HG03097 (cell line): ENCODE measurements around the gene TP63.

Source experiments
- ATAC-seq: cut with Tn5 transposase; IDR thresholded peaks from one replicate; pipeline ENCODE4 v1.9.1; 2021; ENCODE audit not compliant: unreplicated experiment, low FRiP score

Gene TP63

DNA sequence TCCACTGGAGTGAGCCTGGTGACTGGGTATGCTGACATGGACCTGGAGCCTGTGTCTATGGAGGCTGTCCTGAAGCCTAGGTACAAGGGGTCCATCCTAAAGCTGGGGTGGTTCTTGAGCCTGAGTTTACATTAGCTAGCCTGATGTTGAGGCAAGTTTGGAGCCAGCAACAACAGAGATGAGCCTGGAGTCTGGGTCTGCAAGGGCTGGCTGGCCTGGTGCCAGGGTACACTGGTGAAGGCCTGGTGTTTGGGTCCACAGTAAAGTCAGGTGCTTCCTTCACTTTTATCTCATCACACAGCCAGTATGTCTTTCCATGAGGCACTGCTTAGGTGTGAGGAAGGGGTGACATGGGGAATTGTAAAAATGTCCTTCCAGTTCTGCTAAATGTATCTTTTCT lies 49.5 kb downstream of the TP63 start:
- no peak for ATAC-seq

DNA sequence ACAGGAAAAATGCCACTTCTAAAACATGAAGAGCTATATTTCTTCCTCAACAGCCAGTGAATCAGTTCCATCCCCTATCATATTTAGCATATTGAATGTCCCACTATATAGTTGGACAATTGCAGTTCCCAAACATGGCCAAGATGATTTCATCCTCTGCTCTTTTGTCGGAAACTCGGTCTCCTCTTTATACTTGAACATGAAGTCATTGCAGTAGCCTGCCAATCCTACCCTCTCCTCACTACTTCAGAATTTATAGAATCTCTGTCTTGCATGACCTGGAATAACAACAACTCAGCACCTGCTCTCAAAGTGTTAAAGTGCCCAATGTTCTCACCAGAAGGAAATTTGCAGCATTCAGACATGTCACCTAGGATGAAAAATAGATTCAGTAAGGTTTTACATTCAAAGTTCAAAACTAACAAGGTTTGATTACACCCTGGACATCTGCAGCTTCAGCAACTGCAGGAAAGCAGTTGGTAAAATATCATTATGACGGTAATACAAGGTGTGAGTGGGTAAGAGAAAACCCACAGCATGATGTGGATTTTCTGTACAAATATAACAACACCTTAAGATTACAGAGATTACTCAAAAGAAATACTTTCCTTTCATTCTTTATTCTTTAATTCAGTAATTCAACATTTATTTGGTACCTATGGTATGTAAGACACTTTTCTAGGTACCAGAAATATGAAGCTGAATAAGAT lies 52.5 kb downstream of the TP63 start:
- no peak for ATAC-seq

DNA sequence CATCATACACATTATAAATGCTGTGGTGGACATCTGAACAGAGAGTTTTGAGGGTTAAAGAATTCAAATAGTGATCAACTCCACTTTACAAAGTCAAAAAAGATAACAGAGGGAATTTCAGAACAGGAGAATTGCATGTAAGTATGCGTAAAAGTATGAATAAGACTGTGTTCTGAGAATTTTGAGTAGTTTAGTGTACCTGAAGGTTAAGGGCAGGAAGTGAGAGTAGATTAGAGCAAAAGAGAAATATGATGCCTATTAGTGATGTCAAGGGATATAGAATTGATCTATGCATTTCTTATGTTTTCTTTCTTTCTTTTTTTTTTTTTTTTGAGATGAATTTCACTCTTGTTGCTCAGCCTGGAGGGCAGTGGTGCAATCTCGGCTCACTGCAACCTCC lies 53.1 kb downstream of the TP63 start:
- ATAC-seq: no peak

DNA sequence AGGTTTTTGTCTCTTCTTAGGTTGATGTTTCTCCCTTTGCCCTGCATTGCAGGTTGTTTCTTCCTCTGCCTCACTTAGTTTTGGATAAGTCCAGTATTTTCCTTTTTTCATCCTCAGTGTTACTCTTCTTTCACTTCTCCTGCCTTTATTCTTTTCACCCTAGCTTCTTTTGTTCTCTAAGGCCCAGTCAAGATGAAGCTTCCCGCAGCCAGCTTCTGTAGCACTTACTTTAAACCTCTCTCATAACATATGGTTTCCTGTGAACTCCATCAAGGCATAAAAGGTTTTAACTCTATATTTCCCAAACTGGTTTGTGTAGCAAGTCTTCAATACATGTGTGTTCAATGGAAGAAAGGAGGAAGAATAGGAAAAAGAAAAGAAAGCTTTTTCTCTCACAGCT lies 54.1 kb downstream of the TP63 start:
- ATAC-seq: no peak

DNA sequence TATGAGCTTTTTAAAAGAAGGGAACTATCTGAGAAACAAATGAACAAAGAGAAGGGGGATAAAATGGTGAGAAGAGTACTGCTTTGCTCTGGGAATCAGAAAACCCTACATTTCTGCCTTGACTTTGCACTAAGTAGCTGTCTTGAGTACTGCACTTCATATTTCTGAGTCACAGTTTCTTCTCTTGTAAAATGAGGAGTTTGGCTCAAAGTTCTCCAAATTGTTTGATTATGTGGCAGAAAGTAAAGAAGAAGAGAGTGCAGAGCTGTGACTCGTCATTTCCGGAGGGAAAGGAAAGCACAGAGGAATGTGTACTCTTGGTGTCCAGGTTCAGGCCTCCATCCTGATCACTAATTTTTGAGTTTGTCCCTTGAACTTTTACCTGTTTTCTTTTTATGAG lies 54.7 kb downstream of the TP63 start:
- no peak for ATAC-seq

DNA sequence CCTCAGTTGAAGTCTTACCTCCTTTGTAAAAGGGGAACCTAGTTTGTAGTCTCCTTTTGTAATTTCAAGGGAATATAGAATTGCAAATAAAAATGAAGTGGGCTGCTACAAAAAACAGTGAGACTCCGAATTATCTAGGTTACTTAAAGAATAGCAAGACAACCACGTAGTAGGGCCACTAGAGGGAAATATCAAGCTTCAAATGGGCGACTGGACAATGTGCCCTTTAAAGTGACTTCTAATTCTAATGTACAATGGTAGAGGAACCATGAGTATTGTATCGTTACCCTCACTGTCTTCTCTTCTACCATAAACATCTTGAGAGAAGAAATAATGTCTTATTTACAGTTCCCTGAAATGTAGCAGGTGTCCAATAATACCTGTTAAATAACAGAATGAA lies 56.3 kb downstream of the TP63 start:
- ATAC-seq: no peak

DNA sequence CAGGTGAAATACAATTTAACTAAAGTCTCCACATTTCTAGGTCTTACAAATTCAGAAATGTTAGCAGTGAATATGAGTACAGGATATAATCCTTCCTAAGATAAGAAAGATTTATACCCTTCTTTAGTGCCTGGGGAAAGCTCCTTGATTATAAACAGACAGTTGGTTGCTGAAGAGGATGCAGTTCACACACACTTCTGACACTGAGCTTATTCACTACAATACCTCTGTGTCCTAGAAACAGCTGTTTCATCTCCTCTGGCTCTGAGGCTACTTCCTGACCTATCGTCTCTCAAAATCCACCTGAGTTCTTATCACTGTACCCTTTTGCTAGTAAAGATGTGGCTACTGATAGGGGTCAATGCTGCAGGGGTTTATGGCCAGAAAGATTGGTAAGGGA lies 57.1 kb downstream of the TP63 start:
- ATAC-seq: no peak

DNA sequence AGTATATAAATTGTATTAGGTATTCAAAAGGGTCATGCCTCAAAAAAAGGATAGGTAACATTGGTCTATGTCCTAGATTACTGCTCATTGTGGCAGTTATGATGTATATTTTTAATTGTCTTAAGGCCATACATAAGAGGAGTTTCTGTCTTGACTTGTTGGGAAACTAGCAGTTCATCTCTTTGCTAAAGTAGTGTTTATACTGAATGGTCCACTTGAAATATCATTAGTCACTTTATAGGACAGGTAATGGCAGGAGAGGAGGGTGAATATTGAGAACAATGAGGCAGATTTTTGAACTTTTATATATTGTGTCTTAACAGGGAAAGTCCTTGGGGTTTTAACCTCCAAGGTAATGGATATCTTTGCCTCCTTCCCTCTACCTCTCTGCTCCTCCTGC lies 58.4 kb downstream of the TP63 start:
- no peak for ATAC-seq

DNA sequence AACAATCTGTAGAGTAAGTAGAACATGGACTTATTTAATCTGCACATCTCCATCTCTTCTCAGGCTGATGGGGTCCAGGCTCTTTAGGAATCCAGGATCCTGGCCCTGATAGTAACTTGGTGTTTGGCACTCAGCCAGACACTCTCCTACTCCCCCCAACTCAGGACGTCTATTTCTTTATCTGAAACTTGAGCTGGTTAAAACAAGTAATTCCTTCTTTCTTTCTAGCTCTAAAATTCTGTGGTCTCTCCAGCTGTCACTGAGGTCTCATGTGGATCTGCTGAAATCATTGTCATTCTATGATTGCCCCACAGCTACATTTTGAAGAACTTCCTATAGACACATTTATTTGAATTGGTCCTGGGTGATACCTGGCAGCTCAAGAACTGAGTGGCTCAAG lies 59.0 kb downstream of the TP63 start:
- ATAC-seq: no peak

DNA sequence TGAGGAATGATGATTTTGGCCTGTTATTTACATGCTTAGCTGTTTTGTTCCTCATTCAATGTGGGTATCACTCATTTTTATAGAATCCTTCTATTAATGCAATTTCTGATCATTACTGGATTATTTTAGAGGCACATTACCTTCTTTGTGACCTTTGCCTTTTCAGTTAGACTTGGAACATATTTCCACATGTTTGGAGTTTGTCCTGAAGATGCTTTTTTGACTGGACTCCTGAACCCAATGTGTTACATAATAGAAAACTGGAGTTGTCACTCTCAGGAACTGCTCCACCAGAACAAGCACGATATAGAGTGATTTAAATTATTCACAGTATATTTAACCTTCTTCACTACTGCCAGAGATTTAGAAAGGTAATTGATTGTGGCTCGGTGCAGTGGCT lies 59.5 kb downstream of the TP63 start:
- no peak for ATAC-seq

DNA sequence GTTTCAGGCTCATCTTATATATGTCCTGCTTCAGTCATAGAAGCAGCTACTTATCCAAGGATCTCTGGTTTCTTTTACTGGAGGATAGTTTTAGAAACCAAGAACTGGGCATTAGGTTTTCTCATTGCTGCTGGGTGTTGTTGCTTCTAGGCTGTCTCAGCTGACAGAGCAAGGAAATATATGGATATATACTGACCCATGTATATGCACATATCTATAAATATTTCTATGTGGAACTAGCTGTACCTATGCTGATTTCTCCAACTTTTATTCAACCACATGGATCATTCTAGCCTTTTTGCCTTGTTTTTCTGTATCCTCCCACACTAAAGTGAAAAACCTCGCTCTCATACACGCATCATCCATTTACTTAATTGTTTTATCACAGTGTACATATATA lies 64.2 kb downstream of the TP63 start:
- no peak for ATAC-seq

DNA sequence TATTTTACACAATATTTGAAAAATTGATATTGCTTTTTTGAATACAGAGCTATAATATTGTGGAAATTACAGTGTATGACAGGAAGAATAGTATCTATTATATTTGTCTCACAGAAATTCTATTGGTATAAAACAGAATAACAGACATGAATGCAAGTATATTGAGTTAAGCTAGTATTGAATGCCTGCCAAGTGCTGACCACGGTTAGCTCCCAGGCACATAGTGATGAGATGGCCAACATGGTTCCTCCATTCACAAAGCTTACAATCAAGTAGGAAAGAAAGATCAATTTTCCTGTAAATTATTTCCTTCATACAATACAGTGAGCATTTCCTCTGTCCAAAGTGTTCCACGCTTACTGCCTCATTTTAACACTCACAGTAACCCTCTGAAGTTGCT lies 67.6 kb downstream of the TP63 start:
- no peak for ATAC-seq

DNA sequence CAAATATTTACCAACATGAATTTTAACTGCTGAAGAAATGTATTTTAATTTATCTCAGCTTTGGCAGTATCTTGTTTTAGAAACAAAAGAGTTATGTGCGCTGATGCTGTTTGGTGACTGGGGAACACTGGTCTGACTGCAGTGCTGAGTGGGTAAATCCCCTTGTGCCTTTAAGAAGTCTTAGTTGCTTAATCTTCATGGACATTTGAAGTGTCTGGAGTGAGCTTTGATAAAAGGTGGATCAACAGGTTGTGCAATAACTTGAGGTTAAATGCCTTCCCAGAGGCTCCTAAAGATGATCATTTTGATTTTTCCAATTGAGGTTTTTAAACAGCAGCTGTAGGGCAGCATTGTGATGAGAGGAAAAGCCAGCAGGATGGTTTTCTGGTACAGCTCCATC lies 68.7 kb downstream of the TP63 start:
- ATAC-seq: no peak

DNA sequence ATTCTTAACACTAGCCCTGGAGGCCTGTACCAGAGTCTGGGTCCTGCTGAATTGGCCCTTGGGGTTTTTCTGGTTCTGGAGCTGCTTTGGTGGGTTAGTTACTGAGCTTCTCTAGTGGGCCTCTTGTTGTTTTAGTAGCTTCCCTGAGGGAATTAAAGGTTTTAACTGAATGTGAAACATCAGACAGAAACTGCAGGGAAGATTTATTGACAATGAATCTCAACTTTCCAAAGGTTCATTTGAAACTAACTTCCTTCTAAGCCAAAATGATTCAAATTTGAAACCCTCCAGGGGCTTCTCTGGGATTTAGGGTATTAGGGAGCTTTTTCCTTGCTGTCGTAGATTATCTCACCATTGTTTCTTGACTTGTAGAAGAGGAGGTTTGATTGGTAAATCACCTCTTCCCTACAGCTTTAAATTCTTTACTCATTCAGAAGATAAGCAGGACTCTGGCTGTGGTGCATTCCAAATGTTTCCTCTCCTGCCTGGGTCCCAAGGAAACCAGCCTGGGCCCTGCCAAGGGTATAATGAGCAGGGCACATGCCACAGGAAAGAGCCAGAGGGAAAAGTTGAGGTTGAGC lies 71.0 kb downstream of the TP63 start:
- no peak for ATAC-seq

DNA sequence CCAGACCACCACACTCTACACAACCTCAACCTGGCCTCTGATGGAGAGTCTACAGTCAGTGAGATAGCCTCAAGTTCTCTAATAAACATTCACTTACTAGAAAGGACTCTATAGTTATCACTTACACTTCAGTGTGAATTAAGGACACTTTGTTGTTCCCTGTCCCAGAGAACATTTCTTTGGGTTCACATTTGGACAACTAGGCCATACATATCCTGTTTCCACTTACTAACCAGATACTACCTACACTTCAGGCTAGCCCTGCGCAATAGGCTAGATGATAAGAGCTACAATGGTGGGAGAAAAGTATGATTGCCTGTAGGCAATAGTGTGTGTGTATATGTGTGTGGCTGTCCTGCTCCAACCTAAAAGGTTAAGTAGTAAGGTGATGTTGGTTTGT lies 72.7 kb downstream of the TP63 start:
- no peak for ATAC-seq

DNA sequence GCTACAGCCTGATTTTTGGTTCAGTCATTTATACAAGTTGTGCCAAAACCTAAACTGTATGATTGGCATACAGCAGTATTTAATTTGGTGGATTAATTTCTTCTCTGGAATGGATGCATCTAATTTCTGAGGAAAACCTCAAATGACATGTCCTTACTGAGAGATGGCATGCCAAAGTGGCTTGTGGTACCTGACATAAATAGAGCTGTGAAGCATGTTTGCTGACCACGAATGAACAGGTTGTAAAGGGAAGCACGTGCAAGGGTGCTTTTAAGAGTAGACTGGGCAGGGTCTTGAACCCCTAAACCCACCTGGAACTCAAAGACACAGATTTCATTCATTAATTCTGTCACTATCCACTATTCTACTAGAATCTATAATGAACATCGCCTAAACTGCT lies 77.2 kb downstream of the TP63 start:
- ATAC-seq: no peak

DNA sequence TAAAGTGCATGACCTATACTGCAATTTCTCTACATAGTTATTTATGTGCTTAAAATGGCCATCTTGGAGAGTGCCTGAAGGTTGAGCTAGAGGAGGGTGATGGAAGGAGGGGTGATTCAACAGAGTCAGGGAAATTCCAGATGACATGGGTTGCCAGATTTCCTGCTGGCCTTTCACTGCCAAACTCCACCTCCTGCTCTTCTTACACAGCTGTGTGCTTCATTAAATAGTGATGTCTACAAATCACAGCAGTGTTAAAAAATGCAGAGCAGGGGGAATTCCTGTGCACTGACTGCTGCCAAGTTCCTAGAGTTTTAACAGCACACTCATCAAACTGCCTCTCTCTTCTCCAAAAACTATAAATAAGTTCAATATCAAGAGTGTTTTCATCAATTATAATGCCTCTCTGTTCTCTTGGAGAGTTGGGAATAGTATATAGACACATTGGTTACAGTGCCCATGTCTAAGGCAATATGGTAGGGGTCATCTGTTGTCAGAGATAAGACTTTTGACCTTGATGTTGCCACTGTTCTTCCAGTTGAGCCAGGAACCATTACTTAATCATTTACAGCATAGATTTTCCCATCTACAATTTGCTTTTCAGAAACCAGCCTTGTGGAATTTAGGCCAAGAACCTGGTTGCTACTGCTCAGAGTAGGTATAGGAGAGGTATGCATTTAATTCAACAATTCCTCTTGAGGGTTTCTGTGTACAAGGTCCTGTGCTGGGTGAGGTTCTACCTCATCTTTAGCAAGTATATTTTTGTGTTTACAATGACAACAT lies 79.6 kb downstream of the TP63 start:
- ATAC-seq: peak; percentile 52

DNA sequence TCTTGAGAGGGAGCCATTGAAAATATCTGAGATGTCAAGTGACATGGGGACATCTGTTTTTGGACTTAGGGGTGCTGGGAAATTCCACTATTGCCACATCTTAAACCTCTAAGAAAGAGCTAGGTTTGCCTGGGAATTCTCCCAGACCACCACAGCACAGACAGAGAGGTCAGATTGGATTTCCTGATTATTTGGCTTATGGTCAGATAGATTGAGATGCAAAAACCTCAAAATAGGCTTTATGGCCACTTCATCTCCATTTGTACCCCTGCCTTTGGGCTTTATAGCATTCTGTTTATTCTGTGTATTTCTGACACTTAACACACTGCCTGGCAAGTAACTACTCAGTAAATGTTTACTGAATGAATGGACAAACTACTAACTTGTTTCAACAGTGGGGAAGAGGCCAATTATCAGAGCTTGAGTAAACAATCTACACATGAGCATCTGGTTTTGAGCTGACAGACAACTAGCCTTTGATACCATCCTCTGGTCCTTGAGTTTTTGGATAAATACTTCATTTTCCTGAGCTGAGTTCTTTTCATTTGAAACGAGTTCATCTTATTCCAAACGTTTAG lies 81.8 kb downstream of the TP63 start:
- ATAC-seq: no peak

DNA sequence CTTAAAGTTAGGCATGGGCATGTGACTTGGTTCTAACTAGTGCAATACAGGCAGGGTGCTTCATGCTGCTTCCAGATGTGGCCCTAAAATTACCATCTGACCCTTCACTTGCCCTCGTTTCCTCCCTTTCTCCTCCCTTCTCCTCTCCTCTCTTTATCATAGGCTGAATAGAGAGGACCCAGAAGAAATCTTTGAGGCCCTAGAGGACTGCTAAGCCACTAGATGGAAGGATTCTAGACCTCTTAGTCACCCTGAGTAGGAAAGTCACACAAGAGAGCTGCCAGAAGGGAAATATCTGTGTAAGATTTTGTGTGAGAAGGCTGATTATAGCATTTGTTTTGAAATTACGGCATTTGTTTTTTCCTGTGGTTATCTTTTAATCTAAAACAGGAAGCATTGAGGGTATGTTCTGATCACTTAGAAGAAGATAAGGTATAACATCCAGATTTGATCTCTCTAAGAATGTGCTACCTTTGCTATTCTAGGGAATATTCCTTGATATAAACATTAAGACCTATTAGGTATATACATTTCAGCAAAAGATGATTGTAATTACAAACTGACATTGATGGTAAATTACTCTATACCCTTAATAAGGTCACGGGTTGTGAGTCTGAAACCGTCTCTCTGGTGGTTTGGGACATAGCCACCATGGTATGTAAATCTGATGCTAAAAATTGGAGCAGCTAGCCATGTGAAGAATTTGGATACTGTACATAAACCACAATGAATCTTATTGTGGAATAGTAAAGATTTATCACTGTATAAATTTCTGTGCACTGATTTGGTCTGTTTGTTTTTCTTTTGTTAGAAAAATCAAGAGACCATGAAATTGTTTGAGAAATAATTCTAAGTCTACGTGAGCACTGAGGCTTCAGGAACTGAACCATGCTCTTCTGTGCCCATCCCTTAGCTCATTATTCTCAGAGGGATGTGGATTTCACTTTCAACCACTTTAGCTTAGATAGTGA lies 84.1 kb downstream of the TP63 start:
- ATAC-seq: no peak

DNA sequence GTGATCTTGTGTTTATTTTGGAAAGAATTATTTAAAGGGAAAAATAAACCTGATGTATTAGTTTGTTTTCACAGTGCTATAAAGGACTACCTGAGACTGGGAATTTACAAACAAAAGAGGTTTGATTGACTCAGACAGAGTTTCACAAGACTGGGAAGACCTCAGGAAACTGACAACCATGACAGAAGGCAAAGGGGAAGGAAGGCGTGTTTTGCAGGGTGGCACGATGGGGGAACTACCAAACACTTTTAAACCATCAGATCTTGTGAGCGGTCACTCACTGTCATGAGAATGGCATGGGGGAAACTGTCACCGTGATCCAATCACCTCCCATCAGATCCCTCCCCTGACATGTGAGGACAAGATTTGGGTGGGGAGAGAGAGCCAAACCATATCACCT lies 87.0 kb downstream of the TP63 start:
- no peak for ATAC-seq
